Urinary bladder (tissue), 4 donors: ENCODE measurements around the gene STIL. TPM values are rescaled to one million over a fixed set of nuclear protein-coding genes. Genes with fewer than 3 reads are reported as not detected.
"Not testable (repeated sequence)": the region's sequence is repeated elsewhere in the genome, so short reads cannot be mapped to it uniquely, and the experiment has no call there.

Source experiments
- DNase-seq: peaks from one replicate; pipeline ENCODE4 v3.0.0-alpha.2; 2015; ENCODE audit errors: extremely low spot score
- H3K27ac ChIP-seq: one replicate; pipeline ENCODE4 v1.5.1; 2013; ENCODE audit warnings: low read depth, mild to moderate bottlenecking, moderate library complexity
- H3K36me3 ChIP-seq: one replicate; pipeline ENCODE4 v1.6.1; 2013; ENCODE audit warnings: mild to moderate bottlenecking, moderate library complexity; ENCODE audit not compliant: insufficient read depth
- H3K4me1 ChIP-seq: one replicate; pipeline ENCODE4 v1.6.1; 2013; ENCODE audit warnings: mild to moderate bottlenecking, moderate library complexity; ENCODE audit not compliant: insufficient read depth
- H3K4me3 ChIP-seq: one replicate; pipeline ENCODE4 v1.5.1; 2013; ENCODE audit warnings: low read depth, low read length
- WGBS: extraction: QIAGEN DNeasy Blood & Tissue Kit; methylation state at CpG from one replicate; pipeline ENCODE4 v1.1.7; 2013; 5-methylcytosine and 5-hydroxymethylcytosine counted together
- polyA plus RNA-seq: library from polyadenylated mRNA; stranded (reverse); fragments of 200-250 nt; gene quantifications from one replicate; pipeline ENCODE4 v1.2.3, GENCODE V29; 2013
- total RNA-seq: library from RNA; depleted of rRNA; stranded (reverse); fragments of >200 nt; gene quantifications from one replicate; pipeline ENCODE4 v1.2.3, GENCODE V29; 2014
- donor health status: healthy with polysubstance abuse.
- donor health status: healthy.

Gene STIL
- total and polyA plus RNA-seq, 2 donors, result 0.53 to 13.0 TPM

- DNase-seq, result no peak
- H3K4me3 ChIP-seq, result peak overlapping the region; percentile 97
- H3K27ac ChIP-seq, result peak overlapping the region; percentile 99
- no peaks in the 10 kb centered on the region for H3K36me3 ChIP-seq
- peaks cover 3% of the 10 kb centered on the region for H3K4me1 ChIP-seq
- WGBS, result 36% methylated on average over 19 of the region's 19 CpGs
Measured at GRCh38 chr1:47332779-47333577, 19.0 kb upstream of the STIL start.

GRCh38 chr1:47331875-47332274, 17.9 kb upstream of the STIL start:
- Histone ChIP-seq H3K27ac (no peak overlapping the region), H3K4me1 (peaks cover 3% of the 10 kb centered on the region), H3K4me3 (no peak overlapping the region), H3K36me3 (no peaks in the 10 kb centered on the region)
- 89% methylated on average over 2 of the region's 2 CpGs for WGBS
- DNase-seq, result no peak

GRCh38 chr1:47330212-47330611, 16.3 kb upstream of the STIL start:
- 93% methylated on average over 1 of the region's 1 CpG for WGBS
- no peak for DNase-seq
- H3K4me1 ChIP-seq, result no peaks in the 10 kb centered on the region
- H3K4me3 ChIP-seq, result no peak overlapping the region
- H3K27ac ChIP-seq, result no peak overlapping the region
- H3K36me3 ChIP-seq, result no peaks in the 10 kb centered on the region

GRCh38 chr1:47328992-47329391, 15.0 kb upstream of the STIL start:
- no peak overlapping the region for H3K27ac ChIP-seq
- H3K4me1 ChIP-seq, result no peaks in the 10 kb centered on the region
- no peak overlapping the region for H3K4me3 ChIP-seq
- no peak for DNase-seq
- 90% methylated on average over 3 of the region's 3 CpGs for WGBS
- H3K36me3 ChIP-seq, result no peaks in the 10 kb centered on the region

- DNase-seq, result no peak
- no peaks in the 10 kb centered on the region for H3K4me1 ChIP-seq
- 62% methylated on average over 2 of the region's 2 CpGs for WGBS
- H3K27ac ChIP-seq, result no peak overlapping the region
- H3K36me3 ChIP-seq, result no peaks in the 10 kb centered on the region
- no peak overlapping the region for H3K4me3 ChIP-seq
Measured at GRCh38 chr1:47326271-47326670, 12.3 kb upstream of the STIL start.

- no peak for DNase-seq
- Histone ChIP-seq H3K4me1 (no peaks in the 10 kb centered on the region), H3K4me3 (no peak overlapping the region), H3K36me3 (no peaks in the 10 kb centered on the region), H3K27ac (no peak overlapping the region)
- 85% methylated on average over 2 of the region's 2 CpGs for WGBS
Measured at GRCh38 chr1:47325528-47325927, 11.6 kb upstream of the STIL start.

GRCh38 chr1:47324682-47325081, 10.7 kb upstream of the STIL start:
- H3K4me3 ChIP-seq, result no peak overlapping the region
- no peaks in the 10 kb centered on the region for H3K4me1 ChIP-seq
- no peak overlapping the region for H3K27ac ChIP-seq
- DNase-seq, result no peak
- no peaks in the 10 kb centered on the region for H3K36me3 ChIP-seq
- 94% methylated on average over 3 of the region's 3 CpGs for WGBS

- WGBS, result 24% methylated on average over 1 of the region's 1 CpG
- no peaks in the 10 kb centered on the region for H3K4me1 ChIP-seq
- no peak for DNase-seq
- no peak overlapping the region for H3K4me3 ChIP-seq
- H3K36me3 ChIP-seq, result no peaks in the 10 kb centered on the region
- no peak overlapping the region for H3K27ac ChIP-seq
Measured at GRCh38 chr1:47323599-47324031, 9.7 kb upstream of the STIL start.

- H3K4me3 ChIP-seq, H3K27ac ChIP-seq, H3K36me3 ChIP-seq, H3K4me1 ChIP-seq, DNase-seq: not testable (repeated sequence)
- 86% methylated on average over 14 of the region's 14 CpGs for WGBS
Measured at GRCh38 chr1:47319968-47320367, 6.0 kb upstream of the STIL start.

- 72% methylated on average over 1 of the region's 1 CpG for WGBS
- DNase-seq, result no peak
- Histone ChIP-seq H3K4me3 (no peak overlapping the region), H3K27ac (no peak overlapping the region), H3K4me1 (no peaks in the 10 kb centered on the region), H3K36me3 (no peaks in the 10 kb centered on the region)
Measured at GRCh38 chr1:47317841-47318240, 3.9 kb upstream of the STIL start.

GRCh38 chr1:47309427-47309826, 4.5 kb downstream of the STIL start:
- no peaks in the 10 kb centered on the region for H3K4me1 ChIP-seq
- 78% methylated on average over 4 of the region's 4 CpGs for WGBS
- no peak overlapping the region for H3K27ac ChIP-seq
- H3K4me3 ChIP-seq, result no peak overlapping the region
- no peaks in the 10 kb centered on the region for H3K36me3 ChIP-seq
- no peak for DNase-seq

GRCh38 chr1:47302472-47302871, 11.5 kb downstream of the STIL start:
- Histone ChIP-seq H3K4me3 (no peak overlapping the region), H3K36me3 (no peaks in the 10 kb centered on the region), H3K27ac (no peak overlapping the region), H3K4me1 (no peaks in the 10 kb centered on the region)
- 95% methylated on average over 2 of the region's 2 CpGs for WGBS
- DNase-seq, result no peak

- Histone ChIP-seq H3K4me1 (no peaks in the 10 kb centered on the region), H3K27ac (no peak overlapping the region), H3K36me3 (no peaks in the 10 kb centered on the region), H3K4me3 (no peak overlapping the region)
- no peak for DNase-seq
Measured at GRCh38 chr1:47298025-47298699, 15.8 kb downstream of the STIL start.

- H3K27ac ChIP-seq, result no peak overlapping the region
- no peaks in the 10 kb centered on the region for H3K36me3 ChIP-seq
- no peak overlapping the region for H3K4me3 ChIP-seq
- no peak for DNase-seq
- H3K4me1 ChIP-seq, result no peaks in the 10 kb centered on the region
- WGBS, result 48% methylated on average over 2 of the region's 2 CpGs
Measured at GRCh38 chr1:47295579-47295978, 18.4 kb downstream of the STIL start.
